GM18498 (cell line): ENCODE results near the gene CCDC112.

Source experiments
- ATAC-seq: cut with Tn5 transposase; IDR thresholded peaks from one replicate; pipeline ENCODE4 v1.9.1; 2021; ENCODE audit warnings: mild to moderate bottlenecking, moderate library complexity; ENCODE audit not compliant: unreplicated experiment

CCDC112 gene

GRCh38 chr5:115296124-115297022 is at the start of gene CCDC112:
CCDC112 (minus strand) TSS chr5:115296654; CDS start chr5:115296543, 111 bp downstream.
- ATAC-seq = peak; percentile 88

DNA sequence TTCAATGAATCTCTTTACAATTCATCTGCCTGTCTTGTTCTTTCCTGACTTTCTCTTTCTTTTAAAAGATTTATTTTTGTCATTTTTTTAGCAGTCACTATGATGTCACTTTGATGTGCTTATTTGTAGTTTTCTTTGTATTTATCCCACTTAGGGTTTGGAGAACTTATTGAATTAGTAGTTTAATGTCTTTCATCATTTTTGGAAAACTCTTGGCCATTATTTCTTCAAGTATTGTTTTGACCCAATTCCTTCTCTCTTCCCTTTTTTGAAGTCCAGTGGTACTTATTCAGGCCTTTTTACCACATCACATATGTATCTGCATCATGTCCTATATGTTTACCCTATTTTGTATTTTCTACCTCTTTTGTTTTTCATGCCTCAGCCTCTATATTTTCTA is 48.9 kb upstream of the CCDC112 start:
- no peak for ATAC-seq

DNA sequence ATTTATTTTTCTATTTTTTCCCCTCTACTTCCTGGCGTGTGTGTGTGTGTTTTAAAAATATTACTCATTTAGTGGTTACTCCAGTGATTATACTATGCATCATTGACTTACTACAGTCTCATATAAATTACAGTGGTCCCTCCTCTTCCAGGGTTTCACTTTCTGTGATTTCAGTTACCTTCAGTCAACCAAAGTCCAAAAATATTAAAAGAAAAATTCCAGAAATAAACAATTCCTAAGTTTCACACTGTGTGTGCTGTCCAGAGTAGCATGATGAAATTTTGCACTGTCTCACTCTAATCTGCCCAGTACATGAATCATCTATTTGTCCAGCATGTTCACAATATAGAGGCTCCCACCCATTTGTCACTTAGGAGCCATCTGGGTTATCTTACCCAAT is 47.4 kb upstream of the CCDC112 start:
- no peak for ATAC-seq

GRCh38 chr5:115342590-115343377 is 46.3 kb upstream of the CCDC112 start:
- ATAC-seq = no peak

DNA sequence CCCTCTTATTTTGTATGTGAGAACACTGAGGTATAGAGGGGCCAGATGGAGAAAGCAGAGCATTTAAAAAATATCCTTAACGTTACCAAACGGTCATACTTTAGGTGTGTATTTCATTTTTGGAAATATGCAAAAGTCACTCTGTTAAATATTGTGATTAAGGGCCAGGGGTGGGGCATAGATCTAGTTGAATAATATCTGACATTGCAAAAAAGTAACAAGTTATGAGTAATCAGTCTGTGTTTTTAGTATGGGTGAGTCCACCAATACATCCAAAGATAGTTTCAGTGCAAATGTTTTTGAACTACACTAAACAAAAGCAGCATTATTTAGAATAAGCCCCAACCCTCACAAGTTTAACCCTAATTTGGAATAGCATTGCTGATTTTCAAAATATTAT is 45.3 kb upstream of the CCDC112 start:
- no peak for ATAC-seq

- no peak for ATAC-seq
Observed at GRCh38 chr5:115338851-115339250, 42.4 kb upstream of the CCDC112 start.

DNA sequence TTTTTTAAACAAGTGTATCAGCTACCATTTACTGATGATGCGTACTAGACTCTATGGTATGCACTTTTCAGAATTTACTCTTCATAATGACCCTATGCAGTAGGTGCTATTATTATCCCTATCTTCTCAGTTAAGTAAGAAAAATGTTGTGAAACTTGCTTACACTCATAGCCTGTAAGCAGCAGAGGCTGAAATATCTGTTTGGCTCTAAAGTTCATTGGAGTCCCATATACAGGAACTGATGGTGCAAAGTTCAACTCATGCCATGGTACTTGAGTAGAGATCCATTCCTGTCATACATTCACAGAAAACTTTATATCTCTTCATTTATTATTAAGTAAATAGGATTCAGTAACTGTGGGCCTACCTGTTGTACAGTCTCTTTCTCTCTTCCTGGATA is 41.4 kb upstream of the CCDC112 start:
- no peak for ATAC-seq

- no peak for ATAC-seq
Observed at GRCh38 chr5:115336964-115337363, 40.5 kb upstream of the CCDC112 start.

DNA sequence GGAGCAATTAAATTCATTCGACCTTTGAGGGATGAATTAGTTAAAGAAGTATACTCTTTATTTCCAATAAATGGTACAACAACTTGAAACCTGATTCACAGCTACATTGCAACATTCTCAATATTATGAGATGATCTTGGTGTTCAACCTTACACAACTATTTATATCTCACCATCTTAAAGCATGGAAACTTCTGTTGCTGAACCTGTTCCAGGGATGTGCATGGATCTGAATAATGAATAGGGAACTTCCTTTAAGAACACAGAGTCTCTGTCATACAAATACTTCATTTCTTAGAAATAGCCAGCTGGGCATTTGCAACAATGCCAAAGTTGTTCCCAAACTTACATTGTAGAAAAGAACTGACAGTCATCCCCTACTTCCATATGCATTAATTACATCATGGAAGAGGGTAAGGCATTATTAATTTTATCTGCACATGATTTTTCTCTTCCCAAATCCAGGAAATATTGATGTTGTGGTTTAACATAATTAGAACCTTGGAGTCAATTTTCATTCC is 39.8 kb upstream of the CCDC112 start:
- no peak for ATAC-seq

DNA sequence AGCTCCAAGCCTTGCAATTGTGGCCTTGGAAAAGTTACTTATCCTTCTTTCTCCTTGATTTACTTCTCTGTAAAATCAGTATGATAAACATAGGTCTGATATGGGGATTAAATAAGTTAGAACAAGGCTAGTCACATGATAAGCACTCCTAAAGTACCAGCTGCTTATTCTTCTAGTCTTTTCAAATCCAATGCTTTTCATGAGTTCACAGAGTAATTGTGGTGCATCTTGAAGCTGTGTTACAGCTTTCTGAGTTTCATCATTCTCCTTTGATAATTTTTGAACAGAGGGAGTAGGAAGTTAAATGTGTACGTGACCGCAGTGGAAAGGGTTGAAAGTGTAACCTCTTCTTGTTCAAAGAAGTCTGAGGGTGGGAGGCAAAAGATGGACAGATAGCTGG is 38.8 kb upstream of the CCDC112 start:
- no peak for ATAC-seq

DNA sequence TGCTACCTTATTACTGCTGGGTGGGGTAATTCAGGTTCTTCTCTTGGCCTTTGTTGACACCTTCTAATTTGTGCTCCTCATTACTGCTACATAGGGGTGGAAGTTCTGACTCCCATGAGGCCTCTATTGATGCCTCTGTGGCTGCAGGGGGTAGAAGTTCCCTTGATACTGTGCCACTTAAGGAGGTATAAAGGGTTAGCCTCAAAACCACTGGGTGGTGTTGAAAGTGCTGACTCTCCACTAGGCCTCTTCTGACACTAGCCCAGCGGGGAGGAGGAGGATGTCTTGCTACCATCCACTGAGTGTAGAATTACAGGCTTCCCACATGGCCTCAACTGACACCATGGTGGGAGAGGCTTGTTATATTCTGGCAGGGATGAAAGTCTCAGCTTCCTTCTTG is 36.7 kb upstream of the CCDC112 start:
- ATAC-seq = peak; percentile 62

GRCh38 chr5:115330830-115331229 is 34.4 kb upstream of the CCDC112 start:
- no peak for ATAC-seq

GRCh38 chr5:115329475-115329874 is 33.0 kb upstream of the CCDC112 start:
- no peak for ATAC-seq

DNA sequence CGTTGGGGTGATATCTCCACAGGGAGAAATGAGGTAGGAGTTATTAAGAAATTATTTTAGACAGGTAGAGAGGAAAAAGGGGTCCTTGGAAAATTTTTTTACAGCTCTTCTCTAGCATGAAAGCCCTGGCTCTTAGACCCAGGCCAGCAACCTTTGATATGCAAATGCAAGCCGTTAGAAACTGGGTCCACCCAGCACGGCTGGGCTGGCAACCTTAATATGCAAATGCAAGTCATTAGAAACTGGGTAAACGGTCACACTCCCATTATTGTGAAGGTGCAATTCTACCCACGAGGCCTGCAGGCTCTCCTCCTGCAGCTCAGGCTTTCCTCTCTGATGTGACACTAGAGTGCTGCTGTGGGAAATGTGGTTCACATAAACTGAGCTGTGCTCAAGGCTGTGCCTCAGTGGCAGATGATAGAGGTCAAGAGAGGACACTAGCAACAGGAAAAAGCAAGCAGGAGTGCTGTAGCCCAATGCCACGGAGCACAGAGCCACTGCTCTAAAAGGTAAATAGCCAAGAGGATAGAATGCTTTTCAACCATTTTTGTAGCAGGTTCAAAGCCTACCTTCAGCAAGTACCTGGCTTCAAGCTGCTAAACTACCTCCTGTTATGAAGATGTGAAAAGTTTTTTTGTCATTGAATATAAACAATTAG is 32.3 kb upstream of the CCDC112 start:
- peak; percentile 62 for ATAC-seq

GRCh38 chr5:115325296-115325959 is 29.0 kb upstream of the CCDC112 start:
- ATAC-seq = no peak

DNA sequence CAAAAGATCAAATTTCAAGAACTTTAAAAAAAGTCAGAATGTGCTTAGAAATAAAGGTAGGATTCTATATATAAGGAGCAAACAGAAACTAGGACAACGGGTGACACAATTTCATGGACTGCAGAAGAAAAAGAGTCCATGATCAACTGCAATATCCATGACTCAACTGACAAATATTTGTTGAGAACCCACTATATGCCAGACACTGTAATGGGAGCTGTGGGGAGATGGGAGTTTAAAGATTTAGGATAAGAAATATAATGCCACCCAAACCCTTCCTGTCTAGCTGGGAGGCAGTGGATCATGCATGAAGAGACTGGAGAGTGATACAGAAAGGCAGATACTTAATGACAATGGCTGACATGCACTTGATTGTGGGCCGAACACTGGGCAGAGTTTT is 27.6 kb upstream of the CCDC112 start:
- ATAC-seq = no peak

DNA sequence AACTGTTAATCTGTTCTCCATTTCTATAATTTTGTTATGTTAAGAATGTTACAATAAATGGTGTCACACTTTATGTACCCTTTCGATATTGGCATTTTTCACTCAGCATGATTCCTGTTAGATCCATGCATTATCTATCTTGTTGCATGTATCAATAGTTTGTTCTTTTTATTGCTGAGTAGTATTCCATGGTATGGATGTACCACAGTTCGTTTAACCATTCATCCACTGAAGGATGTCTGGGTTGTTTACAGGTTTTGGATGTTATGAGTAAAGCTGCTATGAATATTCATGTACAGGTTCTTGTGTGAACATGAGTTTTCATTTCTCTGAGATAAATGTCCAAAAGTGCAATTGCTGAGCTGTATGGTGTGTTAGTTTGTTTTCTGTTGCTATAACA is 26.3 kb upstream of the CCDC112 start:
- no peak for ATAC-seq

- ATAC-seq = no peak
Observed at GRCh38 chr5:115321309-115321708, 24.9 kb upstream of the CCDC112 start.

GRCh38 chr5:115320515-115320914 is 24.1 kb upstream of the CCDC112 start:
- no peak for ATAC-seq

GRCh38 chr5:115320006-115320405 is 23.6 kb upstream of the CCDC112 start:
- ATAC-seq = no peak

GRCh38 chr5:115319007-115319406 is 22.6 kb upstream of the CCDC112 start:
- ATAC-seq = no peak
